Chondrocyte (in vitro differentiated cells): ENCODE results near the gene LCE5A. TPM values are rescaled to one million over a fixed set of nuclear protein-coding genes. Genes with fewer than 3 reads are reported as not detected.

ENCODE experiments used
- DNase-seq: peaks from one replicate; pipeline ENCODE4 v3.0.0; 2021; ENCODE audit warnings: mixed read lengths, low spot score
- H3K27ac Mint-ChIP-seq: one replicate; pipeline ENCODE4 v1.8.0; 2021; ENCODE audit warnings: mild to moderate bottlenecking, moderate library complexity, mixed read lengths; ENCODE audit not compliant: unreplicated experiment
- H3K27me3 Mint-ChIP-seq: 2 replicates; pipeline ENCODE4 v1.8.0; 2021; ENCODE audit warnings: low read depth, mixed read lengths
- H3K36me3 Mint-ChIP-seq: 2 replicates; pipeline ENCODE4 v1.8.0; 2021; ENCODE audit warnings: low read depth, mixed read lengths
- H3K4me1 Mint-ChIP-seq: 2 replicates; pipeline ENCODE4 v1.8.0; 2021; ENCODE audit warnings: low read depth, mild to moderate bottlenecking, mixed read lengths
- H3K4me3 Mint-ChIP-seq: one replicate; pipeline ENCODE4 v1.8.0; 2021; ENCODE audit warnings: mild to moderate bottlenecking, moderate library complexity, mixed read lengths; ENCODE audit not compliant: unreplicated experiment
- H3K9me3 Mint-ChIP-seq: 2 replicates; pipeline ENCODE4 v1.8.0; 2021; ENCODE audit warnings: low read depth, mixed read lengths
- CTCF ChIP-seq: fragments of 200-600 bp; sonication (generic); IDR thresholded peaks from 2 replicates; pipeline ENCODE4 v1.5.0; 2021; ENCODE audit warnings: antibody characterized with exemption, mild to moderate bottlenecking, moderate library complexity
- long read RNA-seq: library from polyadenylated mRNA; stranded (forward); transcript quantifications from one replicate; pipeline ENCODE4 v2.0.0, GENCODE V29; 2021
- total RNA-seq: library from RNA; stranded (reverse); gene quantifications from 3 replicates; pipeline ENCODE4 v1.2.1, GENCODE V29; 2021

Gene LCE5A, protein sequence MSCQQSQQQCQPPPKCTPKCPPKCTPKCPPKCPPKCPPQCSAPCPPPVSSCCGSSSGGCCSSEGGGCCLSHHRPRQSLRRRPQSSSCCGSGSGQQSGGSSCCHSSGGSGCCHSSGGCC
- not detected in 3 replicates for total RNA-seq
- long read RNA-seq, result 0 reads

- no peak for DNase-seq
- Mint-ChIP-seq H3K36me3 (no peaks in the 10 kb centered on the region), H3K27ac (no peak within 1 kb of the TSS), H3K4me3 (no peak within 1 kb of the TSS), H3K9me3 (peaks cover 29% of the 10 kb centered on the region), H3K27me3 (no peaks in the 10 kb centered on the region), H3K4me1 (no peaks in the 10 kb centered on the region)
- TF ChIP-seq CTCF, result no peak
Measured at GRCh38 chr1:152510503-152510902, at the start of gene LCE5A. TSS of gene LCE5A (plus strand) at chr1:152510803. CDS start at chr1:152511535, 732 bp downstream.

DNA sequence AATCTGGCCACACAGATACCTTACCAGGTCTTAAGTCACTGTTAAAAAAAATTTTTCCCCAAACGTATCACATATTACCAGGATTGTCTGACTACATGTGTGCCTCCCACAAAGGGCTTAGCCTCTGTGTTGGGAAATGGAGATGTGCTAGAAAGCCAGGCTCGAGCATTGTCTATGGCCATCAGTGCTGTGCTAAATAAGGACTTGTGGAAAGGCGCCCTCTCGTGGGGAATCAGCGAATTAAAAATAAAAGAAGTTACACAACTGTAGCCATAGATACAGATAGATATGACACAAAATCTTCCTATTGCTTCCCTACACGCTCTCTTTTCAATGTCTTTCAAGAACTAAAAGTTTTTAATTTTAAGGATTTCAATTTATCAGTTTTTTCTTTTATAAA lies 49.1 kb upstream of the LCE5A start:
- Mint-ChIP-seq H3K27ac (no peak overlapping the region), H3K36me3 (no peaks in the 10 kb centered on the region), H3K27me3 (peaks cover 4% of the 10 kb centered on the region), H3K4me1 (peaks cover 4% of the 10 kb centered on the region), H3K9me3 (peaks cover 6% of the 10 kb centered on the region), H3K4me3 (no peak overlapping the region)
- peak; percentile 69 for TF ChIP-seq CTCF
- DNase-seq, result no peak

GRCh38 chr1:152462636-152463035 lies 48.0 kb upstream of the LCE5A start:
- Mint-ChIP-seq H3K4me1 (peaks cover 4% of the 10 kb centered on the region), H3K27me3 (peaks cover 4% of the 10 kb centered on the region), H3K4me3 (no peak overlapping the region), H3K36me3 (no peaks in the 10 kb centered on the region), H3K9me3 (peaks cover 6% of the 10 kb centered on the region), H3K27ac (no peak overlapping the region)
- no peak for DNase-seq
- no peak for TF ChIP-seq CTCF

DNA sequence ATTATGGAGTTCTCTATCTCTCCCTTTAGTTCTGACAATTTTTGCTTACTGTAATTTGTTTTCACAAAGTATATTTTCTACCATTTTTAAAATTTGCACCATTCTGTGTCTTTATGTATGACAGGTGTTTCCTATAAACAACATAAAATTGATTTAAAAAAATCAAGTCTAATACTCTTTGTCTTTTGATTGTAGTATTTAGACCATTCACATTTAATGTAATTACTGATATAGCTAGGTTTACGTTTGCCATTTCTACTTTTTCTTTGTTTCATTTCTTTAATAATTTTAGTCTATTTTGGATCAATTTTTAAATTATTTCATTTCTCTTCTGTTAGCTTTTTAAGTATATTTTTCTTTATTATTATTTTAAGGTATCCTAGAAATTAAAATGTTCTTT lies 44.4 kb upstream of the LCE5A start:
- Mint-ChIP-seq H3K27ac (no peak overlapping the region), H3K27me3 (no peaks in the 10 kb centered on the region), H3K36me3 (no peaks in the 10 kb centered on the region), H3K4me1 (no peaks in the 10 kb centered on the region), H3K9me3 (peaks cover 6% of the 10 kb centered on the region), H3K4me3 (no peak overlapping the region)
- no peak for DNase-seq
- no peak for TF ChIP-seq CTCF

GRCh38 chr1:152473887-152474537 lies 36.6 kb upstream of the LCE5A start:
- no peaks in the 10 kb centered on the region for H3K4me1 Mint-ChIP-seq
- no peak for DNase-seq

More at GRCh38 chr1:152473887-152474537, 36.6 kb upstream of the LCE5A start:
- TF ChIP-seq CTCF, result no peak
- Mint-ChIP-seq H3K9me3 (peaks cover 42% of the 10 kb centered on the region), H3K4me3 (no peak overlapping the region), H3K36me3 (peaks cover 1% of the 10 kb centered on the region), H3K27ac (no peak overlapping the region), H3K27me3 (no peaks in the 10 kb centered on the region)
